Right lobe of liver (tissue), 4 donors: ENCODE results near the gene WDR48.

Experiments used
- POLR2A ChIP-seq: fragments of 450-650 bp; IDR thresholded peaks from one replicate; pipeline ENCODE4 v1.6.1; 2017; ENCODE audit warnings: antibody characterized with exemption, mild to moderate bottlenecking
- TF ChIP-seq, protein P1 (sequence below), 4 donors: fragments of 200-600 bp in 3 of 4; fragments of 450-650 bp in 1 of 4; IDR thresholded peaks; one replicate each; pipeline versions ENCODE4 v1.5.1 to v1.8.0; 2016 to 2022; ENCODE audit warnings: antibody characterized with exemption in 4 of 4, mild to moderate bottlenecking in 2 of 4
- donor health status: DM: no; HTN: no; CAD: no.
- donor health status: DM: no; HTN: no; CAD: no.
- donor health status: DM: no; HTN: yes; CAD: no.

GRCh38 chr3:39064646-39065045, 12.8 kb downstream of the WDR48 start:
- TF ChIP-seq, protein P1, sequence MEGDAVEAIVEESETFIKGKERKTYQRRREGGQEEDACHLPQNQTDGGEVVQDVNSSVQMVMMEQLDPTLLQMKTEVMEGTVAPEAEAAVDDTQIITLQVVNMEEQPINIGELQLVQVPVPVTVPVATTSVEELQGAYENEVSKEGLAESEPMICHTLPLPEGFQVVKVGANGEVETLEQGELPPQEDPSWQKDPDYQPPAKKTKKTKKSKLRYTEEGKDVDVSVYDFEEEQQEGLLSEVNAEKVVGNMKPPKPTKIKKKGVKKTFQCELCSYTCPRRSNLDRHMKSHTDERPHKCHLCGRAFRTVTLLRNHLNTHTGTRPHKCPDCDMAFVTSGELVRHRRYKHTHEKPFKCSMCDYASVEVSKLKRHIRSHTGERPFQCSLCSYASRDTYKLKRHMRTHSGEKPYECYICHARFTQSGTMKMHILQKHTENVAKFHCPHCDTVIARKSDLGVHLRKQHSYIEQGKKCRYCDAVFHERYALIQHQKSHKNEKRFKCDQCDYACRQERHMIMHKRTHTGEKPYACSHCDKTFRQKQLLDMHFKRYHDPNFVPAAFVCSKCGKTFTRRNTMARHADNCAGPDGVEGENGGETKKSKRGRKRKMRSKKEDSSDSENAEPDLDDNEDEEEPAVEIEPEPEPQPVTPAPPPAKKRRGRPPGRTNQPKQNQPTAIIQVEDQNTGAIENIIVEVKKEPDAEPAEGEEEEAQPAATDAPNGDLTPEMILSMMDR (IDR thresholded peaks at IDR 0.05) = no peak
- TF ChIP-seq POLR2A = no peak
